Keratinocyte (primary cell): ENCODE measurements around the gene GOT1. TPM values are rescaled to one million over a fixed set of nuclear protein-coding genes. Genes with fewer than 3 reads are reported as not detected.

Experiments
- DNase-seq: peaks from one replicate; pipeline ENCODE4 v3.0.0-alpha.2; 2011; ENCODE audit warnings: low read depth, missing footprints, low spot score
- FAIRE-seq: peaks from 2 replicates; lab custom pipeline; 2011; peaks lifted over from hg19 to GRCh38; lab: Jason Lieb, UNC
- H2AFZ ChIP-seq: 2 replicates; pipeline ENCODE4 v1.6.0; 2012; ENCODE audit warnings: low read length, control low read depth, inconsistent platforms; ENCODE audit not compliant: control insufficient read depth
- H3K27ac ChIP-seq: 2 replicates; pipeline ENCODE4 v1.5.1; 2011; ENCODE audit warnings: low read length; ENCODE audit not compliant: control insufficient read depth, insufficient read depth
- H3K27me3 ChIP-seq: 3 replicates; pipeline ENCODE4 v1.6.0; 2011; ENCODE audit warnings: low read length; ENCODE audit not compliant: control insufficient read depth, insufficient read depth; ENCODE audit errors: extremely low read depth
- H3K36me3 ChIP-seq, 2 experiments: 2 replicates in 1 of 2; 3 replicates in 1 of 2; pipeline ENCODE4 v1.5.1; 2011; ENCODE audit warnings: low read length in 2 of 2, mild to moderate bottlenecking in 1 of 2; ENCODE audit not compliant: control insufficient read depth in 2 of 2, insufficient read depth in 2 of 2; ENCODE audit errors: extremely low read depth in 1 of 2
- H3K4me1 ChIP-seq: 3 replicates; pipeline ENCODE4 v1.5.1; 2011; ENCODE audit warnings: low read length; ENCODE audit not compliant: control insufficient read depth, insufficient read depth; ENCODE audit errors: extremely low read depth
- H3K4me2 ChIP-seq: 3 replicates; pipeline ENCODE4 v1.6.0; 2011; ENCODE audit warnings: low read depth, low read length; ENCODE audit not compliant: control insufficient read depth, insufficient read depth; ENCODE audit errors: extremely low read depth
- H3K4me3 ChIP-seq, 3 experiments: fragments of 200-600 bp in 1 of 3; sonication (generic) in 1 of 3; 2 replicates in 2 of 3; 3 replicates in 1 of 3; pipeline ENCODE4 v1.5.1; 2011 to 2016; ENCODE audit warnings: low read length in 3 of 3, mild to moderate bottlenecking in 3 of 3, control low read depth in 2 of 3, inconsistent platforms in 1 of 3, low read depth in 1 of 3, mixed read lengths in 1 of 3, mixed run types in 1 of 3, moderate library complexity in 1 of 3; ENCODE audit not compliant: control insufficient read depth in 2 of 3, insufficient read depth in 2 of 3; ENCODE audit errors: extremely low read depth in 1 of 3
- H3K79me2 ChIP-seq: 2 replicates; pipeline ENCODE4 v1.6.0; 2012; ENCODE audit warnings: low read length; ENCODE audit not compliant: control insufficient read depth, insufficient read depth
- H3K9ac ChIP-seq: 3 replicates; pipeline ENCODE4 v1.6.0; 2011; ENCODE audit warnings: low read length; ENCODE audit not compliant: control insufficient read depth, insufficient read depth; ENCODE audit errors: extremely low read depth
- H3K9me1 ChIP-seq: 3 replicates; pipeline ENCODE4 v1.6.0; 2011; ENCODE audit warnings: low read length; ENCODE audit not compliant: control insufficient read depth, insufficient read depth; ENCODE audit errors: extremely low read depth
- H3K9me3 ChIP-seq: 2 replicates; pipeline ENCODE4 v1.5.1; 2012; ENCODE audit warnings: low read depth, low read length; ENCODE audit not compliant: control insufficient read depth
- H4K20me1 ChIP-seq: 3 replicates; pipeline ENCODE4 v1.6.0; 2011; ENCODE audit warnings: low read length; ENCODE audit not compliant: control insufficient read depth, insufficient read depth; ENCODE audit errors: extremely low read depth
- EZH2 ChIP-seq: IDR thresholded peaks from one replicate; pipeline ENCODE4 v1.6.1; 2012; ENCODE audit warnings: inconsistent platforms, mild to moderate bottlenecking, low read length, moderate library complexity
- dilution Hi-C: fragments of 300-500 bp; cut with MboI; formaldehyde crosslinking; loops from one replicate; pipeline ENCODE4 v1.7.0; 2020; ENCODE audit warnings: low sequenced_read_pairs; ENCODE audit not compliant: extremely low pct_ligation_motif_present
- polyA plus RNA-seq, 5 experiments: library from polyadenylated mRNA; depleted of rRNA in 3 of 5; stranded (reverse) in 3 of 5; stranded (forward) in 1 of 5; unstranded in 1 of 5; fragments of >200 nt; gene quantifications; 1 replicate in 1 of 5; 2 replicates in 3 of 5; 3 replicates in 1 of 5; pipeline versions ENCODE4 v1.2.1 to v1.2.3, GENCODE V29; 2011 to 2012; ENCODE audit warnings: missing spikeins in 2 of 5, low read depth in 1 of 5, low replicate concordance in 1 of 5
- TF ChIP-seq, protein P1 (sequence below), 3 experiments: IDR thresholded peaks in 1 of 3; conservative IDR thresholded peaks in 1 of 3; optimal IDR thresholded peaks in 1 of 3; 2 replicates in 2 of 3; 3 replicates in 1 of 3; pipeline versions ENCODE3 to v1.5.1; 2011; ENCODE audit warnings: low read length in 3 of 3, mild to moderate bottlenecking in 3 of 3, moderate library complexity in 2 of 3, control low read depth in 1 of 3, inconsistent platforms in 1 of 3; ENCODE audit not compliant: insufficient read depth in 2 of 3; ENCODE audit errors: extremely low read depth in 1 of 3

The GOT1 gene
- polyA plus RNA-seq, 1 donor (not counting 4 experiments of a cell fraction or from before 2014, with no cell fraction given) = 33.3 TPM

DNA sequence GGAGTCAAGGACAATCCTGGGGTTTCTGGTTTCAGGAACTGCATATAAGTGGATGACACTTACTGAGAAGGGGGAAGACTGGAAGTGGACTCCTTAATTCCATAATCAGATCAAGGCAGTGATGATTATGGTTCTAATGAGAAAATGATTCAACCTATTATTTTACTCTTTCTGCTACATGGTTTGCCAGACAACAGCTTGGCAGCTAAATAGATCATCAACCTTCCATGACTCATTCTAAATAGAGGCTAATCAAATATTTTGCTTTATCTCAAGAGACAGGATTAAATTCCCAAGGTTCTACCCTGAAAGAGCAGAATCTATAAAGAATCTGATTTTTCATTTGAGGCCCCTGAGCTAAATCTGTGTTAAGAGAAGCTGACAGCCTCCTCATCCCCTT is 55.0 kb downstream of the GOT1 start:
- no peaks in the 10 kb centered on the region for H4K20me1 ChIP-seq
- H3K4me3 ChIP-seq = no peak overlapping the region
- H3K27me3 ChIP-seq = no peaks in the 10 kb centered on the region
- no peak for FAIRE-seq
- DNase-seq = no peak
- no peaks in the 10 kb centered on the region for H3K9me1 ChIP-seq
- no peak overlapping the region for H3K9ac ChIP-seq
- H3K27ac ChIP-seq = no peak overlapping the region
- peaks cover 7% of the 10 kb centered on the region for H3K4me1 ChIP-seq
- no peaks in the 10 kb centered on the region for H3K36me3 ChIP-seq
- H2AFZ ChIP-seq = no peak overlapping the region
- no peak for TF ChIP-seq EZH2
- TF ChIP-seq, protein P1, sequence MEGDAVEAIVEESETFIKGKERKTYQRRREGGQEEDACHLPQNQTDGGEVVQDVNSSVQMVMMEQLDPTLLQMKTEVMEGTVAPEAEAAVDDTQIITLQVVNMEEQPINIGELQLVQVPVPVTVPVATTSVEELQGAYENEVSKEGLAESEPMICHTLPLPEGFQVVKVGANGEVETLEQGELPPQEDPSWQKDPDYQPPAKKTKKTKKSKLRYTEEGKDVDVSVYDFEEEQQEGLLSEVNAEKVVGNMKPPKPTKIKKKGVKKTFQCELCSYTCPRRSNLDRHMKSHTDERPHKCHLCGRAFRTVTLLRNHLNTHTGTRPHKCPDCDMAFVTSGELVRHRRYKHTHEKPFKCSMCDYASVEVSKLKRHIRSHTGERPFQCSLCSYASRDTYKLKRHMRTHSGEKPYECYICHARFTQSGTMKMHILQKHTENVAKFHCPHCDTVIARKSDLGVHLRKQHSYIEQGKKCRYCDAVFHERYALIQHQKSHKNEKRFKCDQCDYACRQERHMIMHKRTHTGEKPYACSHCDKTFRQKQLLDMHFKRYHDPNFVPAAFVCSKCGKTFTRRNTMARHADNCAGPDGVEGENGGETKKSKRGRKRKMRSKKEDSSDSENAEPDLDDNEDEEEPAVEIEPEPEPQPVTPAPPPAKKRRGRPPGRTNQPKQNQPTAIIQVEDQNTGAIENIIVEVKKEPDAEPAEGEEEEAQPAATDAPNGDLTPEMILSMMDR (optimal IDR thresholded peaks at IDR 0.05 in 1 of 3, IDR thresholded peaks at IDR 0.05 in 1 of 3, conservative IDR thresholded peaks at IDR 0.05 in 1 of 3; ENCODE audit: extremely low read depth in 1 of 3, insufficient read depth in 2 of 3, low read length in 3 of 3) = no peak
- no peaks in the 10 kb centered on the region for H3K79me2 ChIP-seq
- dilution Hi-C loops = no loop called here
- H3K4me2 ChIP-seq = no peak overlapping the region
- no peaks in the 10 kb centered on the region for H3K9me3 ChIP-seq

DNA sequence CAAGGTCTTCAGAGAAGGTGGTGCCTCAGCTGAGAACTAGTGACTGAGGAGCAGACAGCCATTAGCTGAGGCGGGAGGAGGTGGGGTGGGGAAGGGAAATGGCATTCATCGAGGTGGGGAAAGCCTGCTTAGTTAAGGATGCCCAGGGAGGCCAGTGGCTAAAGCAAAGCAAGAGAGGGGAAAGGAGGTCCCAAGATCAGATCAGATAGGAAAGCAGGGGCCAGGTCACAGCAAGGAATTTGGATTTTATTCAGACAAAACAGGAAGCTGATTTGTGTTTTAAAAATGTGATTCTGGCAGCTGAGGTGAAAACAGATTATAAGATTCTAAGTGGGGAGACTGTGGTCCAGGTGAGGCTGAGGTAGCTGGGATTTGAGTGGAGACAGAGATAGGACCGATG is 55.5 kb downstream of the GOT1 start:
- no peaks in the 10 kb centered on the region for H3K79me2 ChIP-seq
- no peak overlapping the region for H2AFZ ChIP-seq
- no peak for FAIRE-seq
- no peak for DNase-seq
- no peaks in the 10 kb centered on the region for H3K9me3 ChIP-seq
- no peaks in the 10 kb centered on the region for H3K36me3 ChIP-seq
- no peaks in the 10 kb centered on the region for H3K9me1 ChIP-seq
- H4K20me1 ChIP-seq = no peaks in the 10 kb centered on the region
- no peak overlapping the region for H3K4me3 ChIP-seq
- peaks cover 7% of the 10 kb centered on the region for H3K4me1 ChIP-seq
- H3K9ac ChIP-seq = no peak overlapping the region
- no peak overlapping the region for H3K27ac ChIP-seq
- H3K27me3 ChIP-seq = no peaks in the 10 kb centered on the region
- dilution Hi-C loops = no loop called here
- no peak overlapping the region for H3K4me2 ChIP-seq
- no peak for TF ChIP-seq EZH2

DNA sequence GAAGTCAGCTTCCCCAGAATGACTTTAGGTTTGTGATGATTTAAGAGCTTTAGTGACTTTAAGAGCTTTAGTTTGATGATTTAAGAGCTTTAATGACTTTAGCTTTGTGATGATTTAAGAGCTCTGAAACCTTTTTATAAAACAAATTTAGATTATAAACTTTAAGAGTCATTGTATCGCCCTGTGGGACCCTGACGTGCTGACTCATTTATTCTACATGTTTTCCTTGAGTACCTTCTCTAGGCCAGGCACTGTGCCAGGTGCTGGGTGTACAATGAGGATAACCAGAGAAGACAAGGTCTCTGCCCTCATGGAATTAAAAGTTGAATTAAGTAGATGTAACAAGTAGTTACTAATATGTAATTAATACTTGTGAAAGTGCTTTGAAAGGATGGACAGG is 55.9 kb downstream of the GOT1 start:
- no peak for FAIRE-seq
- H3K4me2 ChIP-seq = no peak overlapping the region
- H3K9me3 ChIP-seq = no peaks in the 10 kb centered on the region
- no peak overlapping the region for H3K4me3 ChIP-seq
- TF ChIP-seq, protein P1 (optimal IDR thresholded peaks at IDR 0.05 in 1 of 3, IDR thresholded peaks at IDR 0.05 in 1 of 3, conservative IDR thresholded peaks at IDR 0.05 in 1 of 3; ENCODE audit: extremely low read depth in 1 of 3, insufficient read depth in 2 of 3, low read length in 3 of 3) = no peak
- no peak for TF ChIP-seq EZH2
- no peaks in the 10 kb centered on the region for H4K20me1 ChIP-seq
- no peaks in the 10 kb centered on the region for H3K79me2 ChIP-seq
- no peak for DNase-seq
- no peaks in the 10 kb centered on the region for H3K36me3 ChIP-seq
- H2AFZ ChIP-seq = no peak overlapping the region
- peaks cover 7% of the 10 kb centered on the region for H3K4me1 ChIP-seq
- H3K9ac ChIP-seq = no peak overlapping the region
- dilution Hi-C loops = no loop called here
- H3K27me3 ChIP-seq = no peaks in the 10 kb centered on the region
- H3K27ac ChIP-seq = no peak overlapping the region
- no peaks in the 10 kb centered on the region for H3K9me1 ChIP-seq
